GM21447 (cell line): ENCODE measurements around the gene ADAMTS2.

ENCODE experiments used
- ATAC-seq: cut with Tn5 transposase; IDR thresholded peaks from one replicate; pipeline ENCODE4 v1.9.1; 2021; ENCODE audit not compliant: unreplicated experiment

ADAMTS2 gene

DNA sequence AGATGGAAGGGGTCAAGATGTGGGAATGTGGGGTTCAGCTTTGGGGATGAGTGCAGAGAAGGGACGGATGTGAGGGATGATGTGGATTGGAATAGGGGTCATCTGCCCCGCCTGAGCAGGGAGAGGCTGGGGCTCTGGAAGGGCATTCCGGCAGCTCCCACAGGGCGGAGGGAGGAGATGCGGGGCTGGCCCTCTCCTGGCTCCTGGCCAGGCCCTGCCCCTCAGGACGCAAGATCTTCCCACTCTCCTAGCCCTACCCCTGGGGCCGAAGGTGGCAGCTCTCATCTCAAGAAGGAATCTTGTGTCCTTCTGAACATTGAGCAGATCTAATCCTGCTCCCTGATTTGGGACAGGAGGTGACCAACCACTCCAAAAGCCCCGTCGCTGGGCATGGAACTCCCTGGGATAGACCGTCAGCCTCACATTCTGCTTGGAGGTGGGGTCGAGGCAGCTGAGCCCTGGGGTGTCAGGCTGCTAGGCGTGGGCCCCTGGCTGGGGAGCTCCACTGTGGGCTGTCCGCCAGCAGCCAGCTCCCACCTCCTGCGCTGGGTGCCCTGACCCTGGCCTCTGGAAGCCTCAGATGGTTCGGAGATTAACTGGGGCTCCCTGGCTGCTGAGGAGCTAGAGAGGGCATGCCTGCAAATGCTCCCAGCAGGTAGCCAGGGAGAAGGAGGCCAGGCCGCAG is 159.9 kb downstream of the ADAMTS2 start:
- no peak for ATAC-seq

DNA sequence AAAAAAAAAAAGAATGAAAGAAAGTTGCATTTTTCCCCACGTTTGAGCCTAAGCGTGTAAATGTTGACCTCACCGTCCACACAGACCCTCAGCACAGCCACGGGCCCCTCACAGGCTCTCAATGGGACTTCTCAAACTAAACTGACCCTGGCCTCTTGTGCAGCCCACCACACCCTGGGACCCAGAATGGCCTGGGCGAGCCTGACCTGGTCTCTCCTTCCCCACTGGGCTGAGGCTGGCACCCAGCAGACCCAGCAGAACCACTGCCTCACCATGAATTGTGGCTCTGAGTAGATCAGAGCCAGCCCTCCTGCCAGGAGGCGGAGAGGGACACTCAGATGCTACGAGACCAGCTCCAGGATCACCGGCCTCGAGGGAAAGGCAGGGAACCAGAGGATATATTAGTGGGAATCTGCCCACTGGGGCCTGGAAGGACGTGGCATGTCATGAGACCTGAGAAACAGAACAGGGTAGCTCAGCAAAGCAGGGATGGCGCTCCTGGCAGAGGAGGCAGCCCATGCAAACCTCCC is 160.7 kb downstream of the ADAMTS2 start:
- ATAC-seq, result no peak

DNA sequence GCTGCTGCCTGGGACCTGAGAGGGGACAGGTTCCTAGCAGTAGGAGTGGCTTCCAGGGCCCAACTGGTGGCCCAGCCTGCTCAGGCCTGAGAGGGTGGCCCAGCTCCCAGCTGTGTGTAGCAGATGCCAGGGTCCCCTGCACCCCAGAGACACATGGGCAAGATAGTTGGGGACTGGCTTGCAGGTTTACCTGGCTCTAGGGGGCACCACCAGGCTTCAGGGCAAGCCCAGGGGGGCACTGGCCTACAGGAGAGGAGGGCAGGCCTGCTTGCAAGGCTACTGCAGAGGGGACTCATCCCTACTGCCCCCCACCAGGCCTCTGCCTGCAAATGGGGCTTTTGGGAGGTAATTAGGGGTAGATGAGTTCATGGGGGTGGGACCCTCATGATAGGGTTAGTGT is 161.8 kb downstream of the ADAMTS2 start:
- ATAC-seq, result no peak

DNA sequence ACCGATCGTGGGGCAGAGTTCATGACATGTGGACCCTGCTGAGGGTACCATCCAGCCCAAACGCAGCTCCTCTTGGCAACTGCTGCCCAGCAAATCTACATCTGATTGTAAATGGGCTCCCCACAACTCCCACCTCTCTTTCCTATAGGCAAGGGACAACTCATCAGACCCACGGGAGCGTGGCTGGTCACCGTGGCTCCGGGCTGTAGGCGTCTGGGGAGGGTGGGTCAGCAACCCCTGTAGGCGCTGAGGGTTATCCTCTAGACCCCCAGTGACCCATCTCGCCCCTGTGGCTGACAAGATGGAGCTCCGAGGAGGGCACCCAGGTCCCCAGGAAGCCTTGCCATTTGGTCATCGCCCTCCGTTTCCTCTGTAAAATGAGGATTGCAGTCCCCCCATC is 162.7 kb downstream of the ADAMTS2 start:
- ATAC-seq, result no peak

DNA sequence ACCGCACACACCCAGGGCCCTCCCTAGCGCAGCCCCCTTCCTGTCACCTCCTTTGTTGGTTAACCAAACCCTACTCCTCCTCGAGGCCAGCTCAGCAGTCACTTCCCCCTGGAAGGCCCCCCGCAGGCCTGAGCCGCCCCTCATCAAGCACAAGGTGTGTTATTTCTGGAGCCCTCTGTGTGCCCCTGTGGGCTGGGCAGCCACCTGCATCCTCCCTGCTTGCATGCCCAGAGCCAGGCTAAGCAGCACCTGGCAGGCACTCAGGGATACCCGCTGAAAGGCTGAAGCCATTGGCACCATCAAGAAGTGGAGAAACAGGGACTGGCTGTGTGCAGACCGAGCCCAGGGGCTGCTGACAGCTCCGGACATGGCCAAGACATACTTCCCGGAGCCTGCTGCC is 163.3 kb downstream of the ADAMTS2 start:
- ATAC-seq, result no peak

DNA sequence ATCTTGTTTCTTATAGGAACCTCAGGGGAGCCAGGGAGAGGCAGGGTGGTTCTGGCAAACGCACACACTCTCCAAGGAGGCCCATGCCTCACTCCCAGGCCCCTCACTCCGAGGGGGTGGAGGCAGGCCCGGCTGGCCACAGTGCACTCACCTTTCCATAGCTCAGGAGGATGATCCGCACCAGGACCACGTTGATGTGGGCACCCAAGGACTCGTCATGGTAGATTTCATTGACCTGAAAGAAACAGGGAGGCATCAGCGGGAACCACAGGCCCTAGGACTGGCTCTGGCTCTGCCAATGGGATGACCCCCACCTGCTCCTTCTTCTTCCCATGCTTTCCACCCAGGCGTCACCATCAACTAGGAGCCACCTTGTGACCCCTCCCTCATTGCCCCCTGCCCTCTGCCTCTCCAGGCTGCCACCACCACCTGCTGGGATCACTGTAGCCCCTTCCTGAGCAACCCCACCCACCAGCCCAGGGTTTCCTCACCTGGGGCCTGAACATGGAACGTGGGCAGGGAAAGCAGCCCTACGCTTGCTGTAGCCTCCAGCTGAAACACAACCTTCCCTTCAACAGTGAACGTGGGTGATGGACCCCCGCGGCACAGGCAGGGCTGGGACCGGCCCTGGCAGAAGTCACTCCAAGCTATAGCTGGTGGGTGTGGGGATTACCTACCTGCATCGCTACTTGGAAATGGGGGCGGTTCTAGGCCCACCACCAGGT is 164.2 kb downstream of the ADAMTS2 start:
- ATAC-seq, result no peak

DNA sequence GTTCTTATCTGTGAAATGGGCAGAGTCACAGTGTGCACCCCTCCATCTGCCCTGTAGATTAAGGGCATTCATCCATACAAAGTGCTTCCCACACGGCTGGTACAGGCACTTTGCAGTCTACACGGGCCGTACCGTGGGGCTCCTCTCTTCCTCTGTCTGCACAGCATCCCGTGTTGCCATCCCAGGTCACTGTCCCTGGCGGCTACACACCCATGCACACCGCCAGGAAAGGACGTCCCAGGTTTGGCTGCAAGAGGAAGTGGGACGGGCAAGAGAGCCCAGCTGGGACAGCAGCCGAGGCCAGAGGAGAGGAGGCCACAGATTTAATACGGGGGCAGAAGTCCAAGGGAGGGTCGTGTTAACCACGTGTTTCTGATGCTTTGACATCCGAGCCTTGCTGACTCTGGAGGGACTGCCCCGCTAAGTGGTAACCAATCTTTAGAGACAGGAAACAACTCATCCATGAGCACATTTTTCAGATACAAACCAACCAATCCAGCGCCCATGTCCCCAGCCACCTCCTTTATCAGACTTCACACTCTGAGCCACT is 165.1 kb downstream of the ADAMTS2 start:
- ATAC-seq, result no peak

DNA sequence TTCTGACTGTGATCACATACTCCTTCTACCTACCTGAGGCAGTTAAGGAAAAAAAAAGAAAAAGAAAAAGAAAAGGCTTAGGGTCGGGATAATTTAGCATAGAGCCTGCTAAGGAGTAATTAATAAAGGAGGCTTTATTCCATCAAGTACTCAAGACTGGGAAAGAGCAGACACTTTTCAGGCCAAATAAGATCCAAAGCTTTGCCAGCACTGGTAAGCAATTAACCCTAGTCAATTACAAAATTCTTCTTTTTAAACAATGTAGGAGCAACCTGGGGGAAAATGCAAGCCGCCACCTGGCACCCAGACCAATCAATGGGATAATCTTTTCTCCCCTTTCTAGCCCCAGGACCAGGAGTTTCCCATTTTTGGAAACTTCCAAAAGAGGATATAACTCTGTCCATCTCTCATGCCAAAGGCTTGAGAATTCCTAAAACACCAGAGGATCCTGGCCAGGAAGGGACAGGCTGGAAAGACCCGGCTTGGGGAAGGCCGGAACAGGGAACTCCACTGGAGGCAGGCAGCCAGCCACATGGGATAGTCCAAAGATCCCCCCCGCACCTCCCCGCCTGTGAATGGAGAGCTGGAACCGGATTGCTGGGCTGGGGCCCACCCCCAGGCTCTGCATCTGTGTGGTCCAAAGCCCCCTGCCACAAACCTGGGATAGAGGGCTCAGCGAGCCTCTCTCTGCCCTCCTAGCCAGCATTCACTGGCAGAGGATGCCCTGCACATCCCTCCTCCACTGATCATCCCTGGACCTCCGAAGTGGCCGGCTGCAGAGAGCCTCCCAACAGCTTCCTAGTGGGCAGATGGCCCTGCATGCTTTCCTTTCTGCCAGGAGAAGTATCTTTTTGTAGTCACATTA is 167.3 kb downstream of the ADAMTS2 start:
- no peak for ATAC-seq

DNA sequence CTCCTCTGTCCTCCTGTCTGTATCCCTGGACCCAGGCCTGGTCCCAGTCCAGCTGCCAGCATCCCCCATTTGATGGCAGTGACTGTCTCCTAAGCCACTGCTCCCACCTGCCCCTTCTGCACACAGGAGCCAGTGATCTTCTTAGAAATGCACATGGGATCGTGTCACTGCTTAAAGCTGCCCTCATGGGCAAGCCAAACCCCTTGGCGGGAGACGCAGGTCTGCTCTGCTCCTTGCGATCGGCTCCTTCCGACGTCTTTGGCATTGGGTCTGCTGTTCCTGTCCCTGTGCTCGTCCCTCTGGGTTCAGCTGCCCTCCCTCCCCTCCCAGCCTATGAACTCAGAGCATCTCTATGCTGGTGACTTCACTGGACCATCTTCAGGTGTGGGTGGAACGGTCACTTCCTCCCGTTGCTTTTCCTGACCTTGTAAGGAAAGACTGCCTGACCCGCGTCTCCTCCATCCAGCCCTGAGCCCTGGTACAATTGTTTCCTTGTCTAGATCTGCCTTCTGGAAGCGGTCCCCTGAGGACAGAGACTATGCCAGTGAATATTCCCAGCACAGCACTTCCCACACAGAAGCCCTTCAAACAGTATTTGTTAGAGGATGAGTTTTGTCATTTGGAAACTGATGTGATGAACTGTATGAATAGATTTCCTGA is 168.6 kb downstream of the ADAMTS2 start:
- no peak for ATAC-seq

DNA sequence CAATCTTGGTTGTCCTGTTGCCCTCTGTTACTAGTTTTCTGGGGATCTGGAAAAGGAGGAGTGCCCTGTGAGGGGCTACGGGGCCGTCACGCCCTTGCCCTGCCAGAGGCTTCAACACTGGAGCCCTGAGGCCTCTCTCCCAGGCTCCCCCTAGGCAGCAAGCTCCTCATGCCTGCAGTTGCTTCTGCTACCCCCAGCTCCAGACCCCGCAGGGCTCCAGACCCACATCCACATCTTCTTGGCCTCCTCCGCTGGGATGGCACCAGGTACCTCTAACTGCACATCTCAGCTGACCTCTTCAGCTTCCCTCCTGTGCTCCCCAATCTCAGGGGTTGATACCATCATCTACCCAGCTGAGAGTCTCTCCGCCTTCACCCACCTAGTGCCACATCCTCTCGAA is 169.1 kb downstream of the ADAMTS2 start:
- no peak for ATAC-seq

DNA sequence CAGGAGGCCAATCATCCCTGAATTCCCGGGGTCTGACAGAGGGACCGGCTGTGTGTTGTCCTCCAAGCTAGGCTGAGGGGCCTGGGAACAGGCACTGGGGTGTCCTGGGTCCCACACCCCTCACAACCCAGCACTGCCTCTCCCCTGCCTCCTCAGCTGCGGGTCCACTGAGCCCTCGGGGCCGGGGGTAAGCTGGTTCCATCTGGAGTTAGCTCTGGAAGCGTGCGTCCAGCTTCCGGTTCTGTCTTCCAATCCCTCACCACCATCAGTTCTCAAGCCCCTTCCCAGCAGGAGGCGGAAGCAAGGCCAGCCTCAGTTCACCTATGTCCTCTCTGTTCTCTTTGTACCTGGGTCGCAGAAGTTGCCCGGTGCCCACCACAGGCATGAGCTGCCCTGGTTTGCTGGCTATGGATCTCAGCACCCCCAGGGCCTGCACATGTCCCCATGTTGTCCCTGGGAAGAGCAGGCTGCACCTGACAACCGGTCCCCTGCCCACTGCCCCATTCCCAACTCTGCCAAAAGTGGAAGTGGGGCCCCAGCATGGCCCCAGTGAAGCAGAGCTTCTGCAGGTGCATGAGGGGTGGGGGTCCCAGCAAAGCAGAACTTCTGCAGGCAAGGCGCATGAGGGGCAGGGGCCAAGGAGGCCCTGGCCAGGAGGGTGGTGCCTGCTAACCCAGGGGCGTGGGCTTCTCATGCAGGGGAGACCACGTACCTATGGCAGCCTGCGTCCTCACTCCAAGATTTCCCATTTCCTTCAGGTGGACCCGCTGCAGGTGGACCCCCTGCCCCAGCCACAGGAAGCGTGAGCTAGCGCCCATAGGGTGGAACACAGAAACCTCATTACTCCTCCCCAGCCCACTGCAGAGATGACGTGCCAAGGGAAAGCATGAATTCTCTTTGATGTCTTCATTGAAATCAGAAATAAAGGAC is 173.2 kb downstream of the ADAMTS2 start:
- no peak for ATAC-seq

DNA sequence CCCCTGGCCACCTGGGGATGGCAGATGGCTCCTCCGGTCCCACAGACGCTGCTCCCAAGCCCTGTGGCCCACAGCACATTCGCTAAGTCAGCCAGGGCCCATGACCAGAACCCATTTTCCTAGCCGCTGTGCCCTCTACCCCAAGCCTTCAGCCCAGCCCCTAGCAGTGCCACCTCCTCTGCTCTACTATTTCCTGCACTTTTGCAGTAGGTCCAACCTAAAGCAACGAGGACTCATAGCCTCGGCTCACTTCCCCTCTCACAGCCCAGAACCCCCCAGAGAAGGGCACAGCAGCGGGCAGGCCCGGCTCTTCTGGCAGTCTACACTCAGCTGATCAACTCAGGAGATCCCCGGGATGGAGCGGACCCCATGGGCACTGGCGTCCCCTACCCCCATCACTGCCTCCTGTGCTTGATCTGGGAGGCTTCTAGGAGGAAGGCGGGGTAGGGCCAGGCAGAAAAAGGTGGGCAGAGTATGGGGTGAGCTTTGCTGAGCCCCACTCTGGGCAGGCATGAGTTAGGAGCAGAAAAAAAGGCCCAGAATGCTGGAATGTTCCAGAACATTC is 173.9 kb downstream of the ADAMTS2 start:
- ATAC-seq, result no peak

DNA sequence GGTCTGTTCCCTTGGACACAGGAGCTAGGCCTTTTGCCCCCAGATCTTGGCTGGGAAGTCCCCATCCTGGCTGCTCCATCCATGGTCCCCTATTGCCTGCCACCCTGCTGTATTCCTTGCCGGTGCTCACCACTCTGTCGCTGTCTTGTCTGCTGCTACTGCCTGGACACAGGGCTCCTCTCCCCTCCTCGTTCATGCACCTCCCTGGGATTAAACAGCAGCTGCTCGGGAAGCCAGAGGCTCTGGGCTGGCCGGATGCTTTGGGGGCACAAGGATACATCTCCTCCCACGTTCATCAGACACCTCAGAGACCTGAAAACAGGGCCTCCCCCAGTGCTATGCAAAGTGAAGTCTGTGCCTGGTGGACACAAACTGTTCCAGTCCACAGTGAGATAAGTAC is 174.7 kb downstream of the ADAMTS2 start:
- no peak for ATAC-seq

DNA sequence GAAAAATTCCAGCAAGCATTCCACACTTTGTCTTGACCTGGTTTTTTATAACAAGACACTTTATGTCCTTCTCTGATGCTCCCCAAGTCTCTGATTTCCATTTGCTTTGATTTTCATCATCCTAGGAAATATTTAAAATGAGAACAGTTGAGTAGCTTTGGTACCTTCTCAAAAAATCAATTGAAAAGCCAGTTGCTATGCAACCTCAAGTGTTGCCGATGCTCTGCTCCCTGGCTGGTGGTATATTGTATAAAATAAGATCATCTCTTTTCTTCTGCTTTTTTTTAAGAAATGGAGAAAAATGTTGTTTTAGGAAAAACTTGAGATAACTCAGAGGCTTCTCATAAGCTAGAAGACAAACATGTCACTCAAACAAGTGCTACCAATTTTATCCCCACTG is 175.4 kb downstream of the ADAMTS2 start:
- ATAC-seq, result no peak

DNA sequence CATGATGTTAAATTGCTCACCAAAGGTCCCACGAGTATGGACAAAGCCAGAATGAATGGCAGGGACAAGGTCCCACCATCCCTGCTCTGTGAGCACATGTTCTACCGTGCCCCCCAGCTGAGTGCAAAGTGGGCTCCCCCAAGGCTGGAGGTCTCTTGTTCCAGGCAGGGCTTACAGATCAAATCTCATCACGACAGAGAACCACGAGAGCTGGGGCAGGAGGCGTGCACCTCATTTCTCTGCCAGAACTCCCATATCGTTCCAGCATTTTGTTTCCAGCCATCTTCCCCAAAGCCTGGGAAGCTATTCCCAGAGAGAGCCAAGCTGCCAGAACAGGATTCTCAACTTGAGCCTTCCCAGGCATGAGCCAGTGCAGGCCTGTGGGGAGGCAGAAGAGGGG is 176.6 kb downstream of the ADAMTS2 start:
- ATAC-seq, result no peak

DNA sequence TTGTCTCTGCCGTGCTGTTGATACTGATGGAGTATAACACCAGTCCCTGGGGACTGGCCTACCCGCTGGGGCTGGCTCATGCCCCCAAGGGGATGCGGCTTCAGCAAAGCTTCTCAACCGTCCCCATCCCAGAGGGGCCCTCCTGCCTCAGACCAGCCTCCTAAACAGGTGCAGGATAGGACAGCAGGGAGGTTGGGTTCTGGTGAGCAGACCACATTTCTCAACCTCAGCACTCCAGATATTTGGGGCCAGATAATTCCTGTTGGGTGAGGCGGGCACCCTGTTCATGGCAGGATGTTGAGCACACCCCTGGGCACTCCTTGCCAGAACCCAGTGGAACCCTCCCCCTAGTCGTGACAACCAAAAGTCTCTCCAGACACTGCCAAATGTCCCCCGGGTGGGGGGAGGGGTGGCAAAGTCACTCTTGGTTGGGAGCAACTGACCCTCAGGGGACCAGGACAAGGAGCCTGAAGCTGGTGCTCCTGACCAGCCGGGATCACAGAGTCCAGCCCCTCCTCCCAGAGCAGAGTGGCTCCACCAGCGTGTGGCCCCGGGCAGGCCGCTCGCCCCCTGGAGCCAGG is 177.3 kb downstream of the ADAMTS2 start:
- no peak for ATAC-seq

DNA sequence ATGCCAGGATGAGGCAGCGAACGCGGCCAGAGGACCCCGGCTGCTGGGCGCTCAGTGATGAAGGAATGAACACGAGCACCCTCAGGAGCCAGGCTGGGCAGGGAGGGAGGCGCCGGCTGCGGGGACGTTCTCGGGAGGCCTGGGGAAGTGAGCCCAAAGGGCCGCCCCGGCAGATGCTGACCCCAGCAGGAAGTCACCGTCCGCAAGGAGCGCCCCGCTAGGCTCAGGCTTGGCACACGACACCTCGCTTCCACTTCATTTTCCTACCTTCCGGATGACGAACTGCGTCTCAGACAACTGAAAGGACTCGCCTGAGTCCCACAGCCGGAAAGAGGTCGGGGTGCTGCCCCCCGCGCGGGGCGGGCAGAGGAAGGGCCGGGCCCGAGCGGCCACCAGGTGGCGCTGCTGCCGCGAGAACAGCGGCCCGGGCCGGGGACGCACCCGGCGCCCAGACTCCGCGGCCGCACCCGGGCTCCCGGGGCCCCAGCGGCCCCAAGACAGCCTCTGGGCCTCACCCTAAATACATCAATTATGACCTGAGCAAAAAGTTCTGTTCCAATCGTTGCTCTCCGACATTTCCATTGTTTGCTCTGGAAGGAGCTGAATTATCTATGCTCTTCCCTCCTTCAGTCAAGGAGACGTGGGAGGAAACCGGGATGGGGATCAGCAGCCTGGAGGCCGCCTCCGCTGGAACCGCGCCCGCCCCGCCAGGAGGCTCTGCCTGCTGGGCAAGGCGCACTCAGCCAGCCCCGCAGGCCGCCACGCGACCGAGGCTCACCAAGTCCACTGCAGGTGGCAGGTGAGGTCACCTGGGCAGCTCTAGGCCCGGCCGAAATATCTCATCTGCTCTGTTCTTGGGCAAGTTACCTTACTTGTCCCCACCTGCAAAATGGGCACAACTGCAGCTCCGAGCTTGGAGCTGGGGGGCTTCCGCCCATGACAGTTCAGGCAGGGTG is 178.1 kb downstream of the ADAMTS2 start:
- ATAC-seq, result no peak
